ENCODE results near the gene C2orf69. TPM values are rescaled to one million over a fixed set of nuclear protein-coding genes. Genes with fewer than 3 reads are reported as not detected.

The C2orf69 gene
- total RNA-seq, 1 donor from 2014 or later = 8.7 TPM

DNA sequence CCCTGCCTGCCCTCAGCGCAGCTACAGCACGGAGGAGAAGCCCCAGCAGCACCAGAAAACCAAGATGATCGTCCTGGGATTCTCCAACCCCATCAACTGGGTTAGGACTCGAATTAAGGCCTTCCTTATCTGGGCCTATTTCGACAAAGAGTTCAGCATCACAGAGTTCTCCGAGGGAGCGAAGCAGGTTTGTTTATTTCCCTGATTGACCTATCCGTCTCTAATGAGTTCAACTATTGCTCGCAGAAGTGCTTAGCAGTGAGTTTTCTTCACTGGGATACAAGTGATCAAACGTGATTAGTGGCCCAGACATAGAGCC, 44.9 kb downstream of the C2orf69 start:
- DNase-seq (ENCODE audit: low spot score) = no peak
- intact Hi-C loops (cut with DNase I) = loop anchor here (5.0 kb wide), 1 partner anchor 44 kb away; the partner anchor contains the start of gene C2orf69

DNA sequence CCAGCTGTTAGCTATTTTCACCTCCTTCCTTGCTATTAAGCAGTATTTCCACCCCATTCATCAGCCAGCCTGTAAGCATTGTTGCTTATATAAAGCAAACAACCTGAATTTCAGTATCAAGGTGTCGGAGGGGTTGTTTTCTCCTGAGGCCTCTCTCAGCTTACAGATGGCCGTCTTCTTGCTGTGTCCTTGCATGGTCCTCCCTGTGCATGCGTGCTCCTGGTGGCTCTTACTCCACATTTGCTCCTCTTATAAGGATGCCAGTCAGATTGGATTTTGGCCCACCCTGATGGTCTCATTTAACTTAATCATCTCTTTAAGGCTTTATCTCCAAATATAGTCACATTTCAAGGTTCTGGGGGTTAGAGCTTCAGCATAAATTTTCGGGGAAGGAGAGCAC, 46.9 kb downstream of the C2orf69 start:
- no peak for DNase-seq (ENCODE audit: low spot score)
- intact Hi-C loops (cut with DNase I) = loop anchor here (5.0 kb wide), 1 partner anchor 46 kb away; the partner anchor contains the start of gene C2orf69

DNA sequence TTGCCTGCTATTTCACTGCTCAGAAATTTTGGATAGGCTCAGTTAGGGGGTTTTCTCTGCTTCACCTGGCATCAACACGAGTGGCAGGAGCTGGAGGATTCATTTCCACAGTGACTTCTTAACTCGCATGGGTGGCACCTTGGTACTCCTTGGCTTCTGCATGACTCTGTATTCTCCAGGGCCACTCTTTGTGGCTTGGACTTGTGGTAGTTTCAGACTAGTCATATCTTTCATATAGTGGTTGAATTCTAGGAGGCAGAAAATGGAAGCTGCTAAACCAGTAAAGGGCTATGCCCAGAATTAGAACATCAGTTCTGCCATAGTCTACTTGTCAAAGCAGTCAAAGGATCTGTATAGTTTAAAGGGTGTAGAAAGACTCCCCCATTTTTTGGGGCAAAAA, 51.1 kb downstream of the C2orf69 start:
- no peak for DNase-seq (ENCODE audit: low spot score)
- intact Hi-C loops (cut with DNase I) = no loop called here

DNA sequence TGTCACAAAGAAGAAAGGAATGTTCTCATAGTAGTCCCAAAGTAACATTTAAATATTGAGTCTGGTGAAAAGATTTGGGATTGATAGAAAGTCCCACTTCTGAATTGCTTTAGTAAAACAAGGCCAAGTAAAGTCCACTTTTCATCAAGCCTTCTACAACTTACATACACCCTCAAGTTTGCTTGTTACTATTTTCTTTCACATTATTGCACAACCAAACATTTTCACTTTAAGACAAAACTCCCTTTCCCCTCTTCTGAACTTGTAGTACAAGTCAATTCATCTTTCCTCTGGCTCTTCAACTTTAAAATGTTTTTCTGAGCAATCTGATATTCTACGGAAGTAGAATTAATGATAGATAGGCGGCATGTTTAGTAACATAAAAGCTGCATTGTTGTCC, 55.3 kb downstream of the C2orf69 start:
- no peak for DNase-seq (ENCODE audit: low spot score)
- intact Hi-C loops (cut with DNase I) = no loop called here

DNA sequence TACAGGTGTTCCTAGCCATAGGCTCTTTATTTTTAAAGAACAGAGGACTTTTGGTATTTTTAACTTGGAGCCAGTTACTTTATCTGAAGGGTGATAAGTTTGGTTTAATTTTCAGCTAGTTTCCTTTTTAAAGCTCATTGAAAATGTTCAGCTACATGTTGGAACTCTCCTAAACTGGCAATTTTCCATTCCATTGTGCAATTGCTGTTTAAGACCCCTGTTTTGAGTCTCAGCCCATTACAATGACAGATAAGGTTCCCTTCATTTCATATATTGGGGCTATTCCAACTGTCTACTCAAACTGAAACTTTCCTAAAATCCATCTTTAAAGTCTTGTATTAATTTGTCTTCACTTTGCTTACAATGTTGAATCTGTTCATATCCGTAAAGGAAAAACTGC, 55.9 kb downstream of the C2orf69 start:
- no peak for DNase-seq (ENCODE audit: low spot score)
- intact Hi-C loops (cut with DNase I) = no loop called here

DNA sequence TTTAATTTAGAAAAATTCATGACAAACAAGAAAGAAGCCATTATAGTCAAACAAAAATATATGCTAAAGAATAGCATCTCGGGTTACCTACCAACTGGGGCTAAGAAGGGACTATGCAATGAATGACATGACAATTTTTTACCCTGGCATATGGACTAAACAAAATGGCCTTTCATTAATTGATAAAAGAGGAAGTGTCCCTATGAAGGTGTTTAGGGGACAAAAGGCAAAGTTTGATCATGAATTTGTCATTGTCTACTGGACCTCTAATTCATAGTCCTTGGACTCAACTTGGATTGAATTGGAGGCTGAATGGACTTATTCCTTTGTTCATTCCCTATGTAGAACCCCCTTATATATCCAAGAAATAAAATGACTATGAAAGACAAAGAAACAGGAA, 57.0 kb downstream of the C2orf69 start:
- no peak for DNase-seq (ENCODE audit: low spot score)
- intact Hi-C loops (cut with DNase I) = no loop called here

- DNase-seq (ENCODE audit: low spot score) = no peak
- intact Hi-C loops (cut with DNase I) = no loop called here
Measured at GRCh38 chr2:199972088-199972626, 61.1 kb downstream of the C2orf69 start.

DNA sequence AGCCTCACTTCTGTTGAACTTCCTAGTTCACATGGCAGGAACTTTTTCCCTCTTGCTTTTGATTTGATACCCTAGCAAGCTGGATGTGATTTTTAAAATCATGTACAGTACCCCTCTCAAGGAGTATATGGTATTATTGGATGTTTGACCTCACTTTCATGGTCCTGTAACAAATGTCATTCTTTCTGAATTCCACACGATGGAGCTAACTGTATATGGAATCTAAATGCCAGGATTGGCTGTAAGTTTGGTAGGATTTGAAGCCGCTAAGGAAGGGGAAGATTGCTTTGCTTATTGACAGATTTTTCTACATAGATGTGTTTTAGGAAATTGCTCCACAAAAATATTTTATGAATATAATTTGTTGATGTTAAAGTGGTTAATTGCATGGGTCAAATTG, 62.6 kb downstream of the C2orf69 start:
- DNase-seq (ENCODE audit: low spot score) = no peak
- intact Hi-C loops (cut with DNase I) = no loop called here

DNA sequence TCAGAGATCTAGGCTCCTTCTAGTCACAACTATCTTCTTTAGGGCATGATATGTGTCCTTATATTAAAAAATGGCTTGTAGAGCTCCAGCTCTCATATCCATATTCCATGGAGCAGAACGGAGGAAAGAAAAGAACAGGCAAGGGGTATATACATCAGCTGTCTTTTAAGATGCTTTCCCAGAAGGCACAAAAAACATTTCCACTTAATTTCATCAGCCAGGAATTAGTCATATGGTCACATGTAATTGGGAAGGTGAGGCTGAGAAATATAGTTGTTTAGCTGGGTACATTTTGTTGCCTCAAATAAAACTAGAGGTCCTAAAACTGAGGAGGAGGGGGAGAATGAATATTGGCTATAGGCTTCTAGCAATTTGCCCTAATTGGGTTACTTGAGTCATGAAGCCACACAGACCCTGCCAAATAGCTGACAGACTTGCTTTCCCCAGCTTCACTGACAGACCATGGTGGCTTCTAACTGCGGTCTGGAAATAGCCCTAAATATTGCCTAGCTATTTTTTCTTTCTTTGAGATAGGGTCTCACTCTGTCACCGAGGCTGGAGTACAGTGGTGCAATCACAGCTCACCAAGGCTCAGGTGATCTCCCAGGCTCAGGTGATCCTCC, 64.3 kb downstream of the C2orf69 start:
- no peak for DNase-seq (ENCODE audit: low spot score)
- intact Hi-C loops (cut with DNase I) = loop anchor here (5.0 kb wide), 1 partner anchor 732 kb away; no protein-coding TSS in a partner anchor

Other genes with a start within 250 kb of the C2orf69 start
- gene FTCDNL1, start 60.1 kb upstream of the C2orf69 start, total RNA-seq = 2.3 TPM
- gene TYW5, start 44.2 kb downstream of the C2orf69 start, total RNA-seq = 3.1 TPM
- gene MAIP1, start 44.3 kb downstream of the C2orf69 start, total RNA-seq = 20.6 TPM